Stromal cell of bone marrow (primary cell): ENCODE data around the gene PTPN6.
A peak's percentile ranks its signal among the peaks of the same experiment; 100 is the strongest.

ENCODE experiments used
- DNase-seq: peaks from one replicate; pipeline ENCODE4 v3.0.0-alpha.2; 2012; ENCODE audit warnings: low read depth

The PTPN6 gene

DNA sequence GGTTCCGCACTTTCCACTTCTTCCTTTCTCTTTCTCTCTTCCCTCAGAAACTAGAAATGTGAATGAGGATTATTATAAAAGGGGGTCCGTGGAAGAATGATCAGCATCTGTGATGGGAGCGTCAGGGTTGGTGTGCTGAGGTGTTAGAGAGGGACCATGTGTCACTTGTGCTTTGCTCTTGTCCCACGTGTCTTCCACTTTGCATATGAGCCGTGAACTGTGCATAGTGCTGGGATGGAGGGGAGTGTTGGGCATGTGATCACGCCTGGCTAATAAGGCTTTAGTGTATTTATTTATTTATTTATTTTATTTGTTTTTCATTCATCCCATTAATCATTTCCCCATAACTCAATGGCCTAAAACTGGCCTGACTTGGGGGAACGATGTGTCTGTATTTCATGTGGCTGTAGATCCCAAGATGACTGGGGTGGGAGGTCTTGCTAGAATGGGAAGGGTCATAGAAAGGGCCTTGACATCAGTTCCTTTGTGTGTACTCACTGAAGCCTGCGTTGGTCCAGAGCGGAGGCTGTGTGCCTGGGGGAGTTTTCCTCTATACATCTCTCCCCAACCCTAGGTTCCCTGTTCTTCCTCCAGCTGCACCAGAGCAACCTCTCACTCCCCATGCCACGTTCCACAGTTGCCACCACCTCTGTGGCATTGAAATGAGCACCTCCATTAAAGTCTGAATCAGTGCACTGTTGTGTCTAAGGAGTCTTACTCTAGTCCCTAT, 28.0 kb upstream of the PTPN6 start:
- no peak for DNase-seq

DNA sequence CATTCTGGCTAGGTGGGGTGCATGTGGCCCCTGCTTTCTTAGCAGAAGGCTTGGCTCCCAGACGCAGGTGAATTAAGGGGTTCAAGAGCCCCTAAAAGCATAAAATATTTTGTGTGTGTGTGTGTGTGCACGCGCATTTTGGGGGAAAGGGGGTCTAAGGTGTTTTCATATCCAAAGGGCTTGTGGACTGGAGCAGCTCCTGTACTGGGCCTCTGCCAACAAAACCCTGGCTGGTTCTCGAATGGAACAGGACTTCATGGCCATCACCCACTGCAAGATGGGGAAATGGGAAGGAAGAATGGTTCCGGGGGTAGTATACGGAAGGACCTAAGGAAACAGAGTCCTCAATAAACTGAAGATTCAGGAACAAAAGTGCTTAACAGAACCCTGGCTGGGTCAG, 27.3 kb upstream of the PTPN6 start:
- no peak for DNase-seq

DNA sequence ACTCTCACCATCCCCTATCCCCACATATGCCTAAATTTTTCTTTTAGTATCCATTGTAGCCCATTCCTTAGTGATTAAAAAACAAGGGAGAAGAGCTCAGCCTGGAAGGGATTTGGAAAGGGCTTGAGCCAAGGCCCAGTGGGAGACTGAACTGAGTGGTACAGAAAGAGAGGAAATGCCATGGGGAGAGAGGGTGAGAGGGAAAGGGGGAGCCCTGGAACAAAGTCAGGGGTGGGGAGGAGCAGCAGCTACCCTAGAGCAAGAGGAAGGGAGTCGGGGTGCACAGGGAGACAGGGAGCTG, 26.0 kb upstream of the PTPN6 start:
- no peak for DNase-seq

DNA sequence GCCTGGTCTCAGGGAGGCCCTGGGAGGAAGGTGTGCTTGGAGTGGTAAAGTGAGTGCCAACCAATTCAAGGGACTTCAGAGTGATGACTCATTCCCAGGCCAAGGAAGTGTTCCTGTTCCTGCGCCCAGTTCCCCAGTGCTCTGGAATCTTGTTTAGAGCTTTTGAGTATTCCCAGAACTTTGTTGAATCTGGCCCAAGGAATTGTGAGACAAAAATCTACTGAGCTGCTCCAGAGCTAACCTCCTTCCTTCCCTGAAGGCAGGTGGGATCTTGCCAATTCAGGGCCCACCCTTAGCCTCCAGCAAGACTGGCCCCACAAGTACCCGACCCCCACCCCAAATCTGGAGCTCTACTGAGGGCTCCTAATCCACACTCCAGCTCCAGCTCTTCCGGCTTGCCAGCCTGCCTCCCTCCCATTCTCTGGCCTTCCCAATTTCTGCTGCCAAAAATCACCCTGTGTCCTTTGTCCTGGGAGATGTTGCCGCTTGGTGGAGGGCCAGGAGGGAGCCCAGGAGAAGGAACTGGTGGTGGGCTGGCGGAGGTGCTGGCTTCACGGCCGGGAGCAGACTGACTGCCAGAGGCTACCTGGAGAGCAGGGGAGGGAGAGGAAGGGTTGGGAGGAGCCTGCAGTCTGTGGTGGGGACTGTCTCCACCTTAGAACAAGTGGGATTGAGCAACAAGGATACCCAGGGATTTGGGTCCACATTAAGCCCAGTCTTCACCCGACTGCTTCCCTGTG, 25.4 kb upstream of the PTPN6 start:
- DNase-seq, result peak; percentile 89

DNA sequence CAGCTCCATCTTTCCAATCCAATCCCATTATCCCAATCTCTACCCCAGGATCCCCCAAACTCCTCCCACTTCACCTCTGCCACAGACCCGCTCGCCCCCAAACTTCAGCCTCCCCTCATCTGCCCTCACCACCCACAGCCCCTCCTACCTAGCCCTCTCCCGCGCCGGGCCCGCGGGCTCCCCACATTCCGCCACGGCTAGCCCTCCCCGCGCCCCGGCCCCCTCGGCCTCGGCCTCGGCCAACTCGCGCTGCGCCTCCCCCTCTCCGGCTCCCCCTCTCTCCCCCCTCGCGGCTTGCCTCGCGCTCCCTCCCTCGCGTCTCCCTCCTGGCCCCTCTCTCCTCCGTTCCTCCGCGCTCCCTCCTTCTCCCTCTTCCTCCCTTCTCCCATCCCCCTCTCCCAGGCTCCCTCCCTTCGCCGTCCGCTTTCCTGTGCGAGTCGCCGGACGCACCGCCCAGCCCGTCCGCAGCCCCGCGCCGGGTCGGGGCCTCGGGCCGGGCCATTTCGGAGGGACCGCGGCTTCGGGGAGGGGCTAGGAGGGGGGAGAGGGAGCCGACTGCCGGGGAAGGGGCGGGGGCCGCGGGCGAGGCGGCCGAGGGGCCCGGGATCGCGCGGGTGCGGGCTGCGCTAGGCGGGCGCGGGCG, 23.7 kb upstream of the PTPN6 start, which contains the start of gene ATN1:
Gene ATN1, plus strand, starts transcription at position 581 of the 643 bp plus-strand sequence. CDS start 6,043 bp downstream, outside the sequence.
- DNase-seq, result peak; percentile 68

DNA sequence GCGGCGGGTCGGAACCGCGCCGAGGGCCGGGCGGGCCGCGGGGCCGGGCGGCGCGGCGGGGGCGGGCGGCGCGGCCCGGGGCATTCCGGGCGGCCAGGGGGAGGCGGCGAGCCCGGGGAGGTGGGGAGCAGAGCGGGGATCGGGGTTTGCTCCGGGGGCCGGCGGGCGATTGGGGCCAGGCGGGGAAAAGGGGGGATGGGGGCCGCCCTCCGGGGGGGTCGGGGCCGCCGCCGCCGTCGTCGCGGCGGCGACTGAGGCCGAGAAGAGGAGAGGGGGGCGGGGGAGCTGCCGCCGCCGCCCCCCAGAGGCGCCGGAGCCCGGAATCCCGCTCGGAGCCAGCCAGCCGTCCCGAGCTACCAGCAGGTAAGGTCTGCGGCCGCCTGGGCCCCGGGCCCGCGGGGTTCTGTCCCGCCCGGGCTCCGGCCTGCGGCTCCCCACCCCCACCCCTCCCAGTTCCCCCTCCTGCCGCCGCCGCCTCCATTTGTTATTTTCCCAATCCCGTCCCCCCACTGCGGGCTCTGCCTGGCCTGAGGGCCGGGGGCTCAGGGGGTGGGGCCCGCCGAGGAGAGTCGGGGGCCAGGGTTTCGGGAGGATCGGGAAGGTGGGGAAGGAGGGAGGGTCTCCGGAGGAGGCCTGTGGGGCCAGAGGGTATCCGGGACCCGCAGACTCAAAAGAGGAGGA, 23.0 kb upstream of the PTPN6 start:
- no peak for DNase-seq

DNA sequence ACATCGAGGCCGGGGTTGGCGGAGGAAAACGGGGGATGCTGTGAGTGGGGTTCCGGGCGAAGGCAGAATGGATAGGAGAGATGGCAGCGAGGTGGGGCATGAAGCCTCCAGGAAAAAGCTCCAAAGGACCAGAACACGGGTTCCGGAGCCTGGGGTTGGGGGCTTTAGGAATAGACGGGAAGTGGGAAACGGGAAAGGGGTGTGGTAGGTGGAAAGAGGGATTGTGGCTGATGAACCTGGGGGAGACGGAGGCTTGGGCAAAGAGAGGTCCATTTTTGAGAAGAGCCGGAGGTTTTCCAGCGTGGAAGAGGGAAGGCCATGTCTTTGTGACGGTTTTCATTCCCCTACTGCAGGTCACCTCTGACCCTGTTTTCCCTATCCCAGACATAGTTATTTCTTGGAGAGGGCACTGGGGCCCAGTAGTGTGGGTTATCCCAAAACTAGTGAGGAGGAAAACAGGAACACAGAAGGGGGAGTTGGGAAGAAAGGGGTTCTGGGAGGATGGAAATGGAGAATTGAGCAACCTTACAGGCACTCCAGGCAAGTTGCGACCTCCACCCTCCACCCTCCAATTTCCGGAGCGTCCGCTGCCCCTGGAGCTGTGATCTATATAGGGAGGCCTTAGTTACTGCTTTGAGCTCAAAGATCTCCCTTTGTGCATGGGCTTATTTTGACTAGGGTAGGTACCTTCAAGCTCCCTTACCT, 22.3 kb upstream of the PTPN6 start:
- DNase-seq, result no peak

DNA sequence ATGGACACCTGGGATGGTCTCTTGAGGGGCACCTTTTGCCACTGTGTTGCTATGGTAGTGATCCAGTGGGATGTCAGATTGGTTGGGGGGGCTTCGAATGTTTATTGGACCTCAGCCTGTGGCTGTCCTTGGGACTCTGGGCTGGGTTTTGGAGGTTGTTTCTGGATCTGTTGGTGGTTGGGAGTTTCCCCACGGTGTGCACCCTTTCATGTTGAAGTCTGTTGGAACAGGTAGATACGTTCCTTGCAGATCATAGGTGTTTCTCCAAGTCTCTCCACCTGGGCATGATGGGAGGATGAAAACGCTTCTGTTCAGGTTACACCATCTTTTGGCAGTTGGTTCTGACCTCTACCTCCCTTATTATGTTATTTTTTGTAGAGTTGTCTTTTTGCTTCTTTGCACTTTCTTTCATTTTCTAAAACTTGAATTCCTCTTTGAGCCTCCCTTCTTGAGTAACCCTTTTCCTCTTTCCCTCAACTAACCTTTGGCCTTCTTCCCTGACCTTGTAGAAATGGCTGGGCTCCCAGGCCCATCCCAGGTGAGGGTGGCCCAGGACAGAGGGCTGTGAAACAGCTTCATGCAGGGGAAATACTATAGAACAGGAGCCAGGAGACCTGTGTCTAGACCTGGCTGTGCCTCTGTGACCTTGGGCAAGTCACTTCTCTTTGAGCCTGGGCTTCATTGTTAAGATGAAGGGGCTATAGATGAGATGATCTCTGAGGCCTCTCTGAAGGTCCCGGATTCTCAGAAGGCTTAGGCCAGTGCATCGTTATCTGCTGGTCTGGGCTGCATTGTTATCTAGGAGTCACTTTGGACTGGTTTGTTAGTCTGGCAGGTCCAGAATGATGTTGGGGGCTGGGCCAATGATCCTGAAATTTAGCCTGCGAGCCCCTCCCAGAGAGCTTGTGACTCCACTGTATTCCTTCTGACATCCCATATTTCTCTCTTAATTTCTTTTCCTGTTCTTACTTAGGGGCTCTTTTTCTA, 21.4 kb upstream of the PTPN6 start:
- DNase-seq, result no peak

DNA sequence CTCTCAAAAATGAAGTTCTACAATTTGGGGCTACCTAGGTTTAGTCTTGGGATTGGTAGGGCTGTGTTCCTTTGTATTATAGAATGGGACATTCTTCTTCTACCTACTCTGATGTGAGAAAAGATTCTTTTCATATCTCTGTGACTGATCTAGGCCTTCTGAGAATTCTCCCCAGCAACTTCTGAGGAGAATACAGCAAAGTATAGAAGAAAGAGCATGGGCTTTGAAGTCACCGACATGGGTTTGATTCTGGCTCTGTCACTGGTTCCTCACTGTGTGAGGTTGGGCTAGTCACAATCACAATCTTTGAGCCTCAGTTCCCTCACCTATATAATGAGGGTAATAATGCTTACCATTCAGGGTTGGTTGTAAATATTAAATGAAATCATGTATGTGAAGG, 18.4 kb upstream of the PTPN6 start:
- no peak for DNase-seq

DNA sequence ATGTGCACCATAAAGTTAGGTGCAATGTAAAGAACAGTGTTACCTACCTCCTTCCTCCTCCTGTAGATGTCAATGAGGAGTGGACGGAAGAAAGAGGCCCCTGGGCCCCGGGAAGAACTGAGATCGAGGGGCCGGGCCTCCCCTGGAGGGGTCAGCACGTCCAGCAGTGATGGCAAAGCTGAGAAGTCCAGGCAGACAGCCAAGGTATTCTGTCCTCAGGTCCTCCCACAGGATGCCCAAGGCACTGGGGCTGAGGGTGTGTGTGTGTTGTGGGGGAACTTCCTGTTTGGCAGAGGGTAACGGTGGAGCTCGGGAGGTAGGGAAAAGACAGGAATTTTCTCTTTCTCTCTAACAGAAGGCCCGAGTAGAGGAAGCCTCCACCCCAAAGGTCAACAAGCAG, 17.0 kb upstream of the PTPN6 start:
- no peak for DNase-seq

DNA sequence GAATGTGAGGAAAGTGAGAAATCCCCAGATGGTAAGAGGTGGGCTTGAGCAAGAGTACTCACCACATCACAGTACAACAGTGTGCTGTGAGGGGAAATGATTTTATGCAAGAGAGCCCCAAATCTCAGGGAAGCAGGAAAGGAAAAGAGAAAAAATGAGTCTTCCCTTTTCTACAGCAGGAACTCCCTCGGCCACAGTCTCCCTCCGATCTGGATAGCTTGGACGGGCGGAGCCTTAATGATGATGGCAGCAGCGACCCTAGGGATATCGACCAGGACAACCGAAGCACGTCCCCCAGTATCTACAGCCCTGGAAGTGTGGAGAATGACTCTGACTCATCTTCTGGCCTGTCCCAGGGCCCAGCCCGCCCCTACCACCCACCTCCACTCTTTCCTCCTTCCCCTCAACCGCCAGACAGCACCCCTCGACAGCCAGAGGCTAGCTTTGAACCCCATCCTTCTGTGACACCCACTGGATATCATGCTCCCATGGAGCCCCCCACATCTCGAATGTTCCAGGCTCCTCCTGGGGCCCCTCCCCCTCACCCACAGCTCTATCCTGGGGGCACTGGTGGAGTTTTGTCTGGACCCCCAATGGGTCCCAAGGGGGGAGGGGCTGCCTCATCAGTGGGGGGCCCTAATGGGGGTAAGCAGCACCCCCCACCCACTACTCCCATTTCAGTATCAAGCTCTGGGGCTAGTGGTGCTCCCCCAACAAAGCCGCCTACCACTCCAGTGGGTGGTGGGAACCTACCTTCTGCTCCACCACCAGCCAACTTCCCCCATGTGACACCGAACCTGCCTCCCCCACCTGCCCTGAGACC, 15.6 kb upstream of the PTPN6 start:
- no peak for DNase-seq

DNA sequence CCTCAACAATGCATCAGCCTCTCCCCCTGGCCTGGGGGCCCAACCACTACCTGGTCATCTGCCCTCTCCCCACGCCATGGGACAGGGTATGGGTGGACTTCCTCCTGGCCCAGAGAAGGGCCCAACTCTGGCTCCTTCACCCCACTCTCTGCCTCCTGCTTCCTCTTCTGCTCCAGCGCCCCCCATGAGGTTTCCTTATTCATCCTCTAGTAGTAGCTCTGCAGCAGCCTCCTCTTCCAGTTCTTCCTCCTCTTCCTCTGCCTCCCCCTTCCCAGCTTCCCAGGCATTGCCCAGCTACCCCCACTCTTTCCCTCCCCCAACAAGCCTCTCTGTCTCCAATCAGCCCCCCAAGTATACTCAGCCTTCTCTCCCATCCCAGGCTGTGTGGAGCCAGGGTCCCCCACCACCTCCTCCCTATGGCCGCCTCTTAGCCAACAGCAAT, 14.9 kb upstream of the PTPN6 start:
- DNase-seq, result no peak

DNA sequence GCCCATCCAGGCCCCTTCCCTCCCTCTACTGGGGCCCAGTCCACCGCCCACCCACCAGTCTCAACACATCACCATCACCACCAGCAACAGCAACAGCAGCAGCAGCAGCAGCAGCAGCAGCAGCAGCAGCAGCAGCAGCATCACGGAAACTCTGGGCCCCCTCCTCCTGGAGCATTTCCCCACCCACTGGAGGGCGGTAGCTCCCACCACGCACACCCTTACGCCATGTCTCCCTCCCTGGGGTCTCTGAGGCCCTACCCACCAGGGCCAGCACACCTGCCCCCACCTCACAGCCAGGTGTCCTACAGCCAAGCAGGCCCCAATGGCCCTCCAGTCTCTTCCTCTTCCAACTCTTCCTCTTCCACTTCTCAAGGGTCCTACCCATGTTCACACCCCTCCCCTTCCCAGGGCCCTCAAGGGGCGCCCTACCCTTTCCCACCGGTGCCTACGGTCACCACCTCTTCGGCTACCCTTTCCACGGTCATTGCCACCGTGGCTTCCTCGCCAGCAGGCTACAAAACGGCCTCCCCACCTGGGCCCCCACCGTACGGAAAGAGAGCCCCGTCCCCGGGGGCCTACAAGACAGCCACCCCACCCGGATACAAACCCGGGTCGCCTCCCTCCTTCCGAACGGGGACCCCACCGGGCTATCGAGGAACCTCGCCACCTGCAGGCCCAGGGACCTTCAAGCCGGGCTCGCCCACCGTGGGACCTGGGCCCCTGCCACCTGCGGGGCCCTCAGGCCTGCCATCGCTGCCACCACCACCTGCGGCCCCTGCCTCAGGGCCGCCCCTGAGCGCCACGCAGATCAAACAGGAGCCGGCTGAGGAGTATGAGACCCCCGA, 14.3 kb upstream of the PTPN6 start:
- DNase-seq, result no peak

DNA sequence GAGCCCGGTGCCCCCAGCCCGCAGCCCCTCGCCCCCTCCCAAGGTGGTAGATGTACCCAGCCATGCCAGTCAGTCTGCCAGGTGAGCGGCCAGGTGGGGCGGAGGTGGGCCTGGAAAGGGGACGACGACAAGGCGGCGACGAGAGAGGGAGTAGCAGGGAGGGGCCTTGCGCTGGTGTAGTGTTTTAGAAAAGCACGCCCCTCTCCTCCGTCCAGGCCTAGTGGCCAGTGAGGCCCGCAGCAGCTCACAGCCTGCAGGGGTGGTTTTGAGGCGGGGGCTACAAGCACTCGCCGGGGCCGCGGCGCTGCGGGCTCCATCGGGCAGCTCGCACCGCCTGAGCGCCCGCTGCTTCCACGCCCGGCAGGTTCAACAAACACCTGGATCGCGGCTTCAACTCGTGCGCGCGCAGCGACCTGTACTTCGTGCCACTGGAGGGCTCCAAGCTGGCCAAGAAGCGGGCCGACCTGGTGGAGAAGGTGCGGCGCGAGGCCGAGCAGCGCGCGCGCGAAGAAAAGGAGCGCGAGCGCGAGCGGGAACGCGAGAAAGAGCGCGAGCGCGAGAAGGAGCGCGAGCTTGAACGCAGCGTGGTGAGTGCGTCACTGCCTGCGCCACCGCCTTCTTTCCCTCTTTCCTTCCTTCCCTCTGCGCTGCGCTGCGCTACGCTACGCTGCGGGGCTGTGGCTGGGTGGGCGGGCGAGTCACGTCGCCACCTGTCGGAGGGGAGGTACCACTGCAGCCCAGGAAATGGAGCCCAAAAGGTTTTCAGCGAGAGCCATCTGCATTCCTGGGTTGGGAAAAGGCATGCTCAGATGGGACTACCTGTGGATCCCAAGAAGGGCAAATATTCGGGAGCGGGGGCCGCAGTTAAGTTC, 13.4 kb upstream of the PTPN6 start:
- DNase-seq, result peak; percentile 84

DNA sequence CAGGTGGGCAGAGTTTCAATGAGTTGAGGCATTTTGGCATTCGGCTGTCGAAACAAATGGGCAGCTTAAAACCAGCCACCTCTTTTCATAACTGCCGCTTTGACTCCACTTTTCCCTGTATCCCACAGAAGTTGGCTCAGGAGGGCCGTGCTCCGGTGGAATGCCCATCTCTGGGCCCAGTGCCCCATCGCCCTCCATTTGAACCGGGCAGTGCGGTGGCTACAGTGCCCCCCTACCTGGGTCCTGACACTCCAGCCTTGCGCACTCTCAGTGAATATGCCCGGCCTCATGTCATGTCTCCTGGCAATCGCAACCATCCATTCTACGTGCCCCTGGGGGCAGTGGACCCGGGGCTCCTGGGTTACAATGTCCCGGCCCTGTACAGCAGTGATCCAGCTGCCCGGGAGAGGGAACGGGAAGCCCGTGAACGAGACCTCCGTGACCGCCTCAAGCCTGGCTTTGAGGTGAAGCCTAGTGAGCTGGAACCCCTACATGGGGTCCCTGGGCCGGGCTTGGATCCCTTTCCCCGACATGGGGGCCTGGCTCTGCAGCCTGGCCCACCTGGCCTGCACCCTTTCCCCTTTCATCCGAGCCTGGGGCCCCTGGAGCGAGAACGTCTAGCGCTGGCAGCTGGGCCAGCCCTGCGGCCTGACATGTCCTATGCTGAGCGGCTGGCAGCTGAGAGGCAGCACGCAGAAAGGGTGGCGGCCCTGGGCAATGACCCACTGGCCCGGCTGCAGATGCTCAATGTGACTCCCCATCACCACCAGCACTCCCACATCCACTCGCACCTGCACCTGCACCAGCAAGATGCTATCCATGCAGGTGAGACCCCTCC, 12.6 kb upstream of the PTPN6 start:
- DNase-seq, result no peak

DNA sequence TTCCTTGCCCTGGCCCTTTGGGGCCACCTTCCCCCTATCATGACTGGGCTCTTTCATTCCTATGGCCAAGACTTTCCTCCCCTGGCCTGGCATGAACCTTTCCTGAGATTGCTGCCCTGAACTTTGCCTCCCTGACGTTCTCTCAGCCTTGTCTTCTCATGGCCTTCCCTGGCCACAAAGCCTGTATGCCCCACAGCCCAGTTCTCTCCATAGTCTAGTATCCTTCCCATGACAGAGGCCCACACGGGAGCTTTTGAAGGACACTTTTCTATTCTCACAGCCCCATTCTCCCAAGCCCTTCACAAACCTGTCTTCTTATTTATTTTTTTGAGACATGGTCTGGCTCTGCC, 12.0 kb upstream of the PTPN6 start:
- no peak for DNase-seq

DNA sequence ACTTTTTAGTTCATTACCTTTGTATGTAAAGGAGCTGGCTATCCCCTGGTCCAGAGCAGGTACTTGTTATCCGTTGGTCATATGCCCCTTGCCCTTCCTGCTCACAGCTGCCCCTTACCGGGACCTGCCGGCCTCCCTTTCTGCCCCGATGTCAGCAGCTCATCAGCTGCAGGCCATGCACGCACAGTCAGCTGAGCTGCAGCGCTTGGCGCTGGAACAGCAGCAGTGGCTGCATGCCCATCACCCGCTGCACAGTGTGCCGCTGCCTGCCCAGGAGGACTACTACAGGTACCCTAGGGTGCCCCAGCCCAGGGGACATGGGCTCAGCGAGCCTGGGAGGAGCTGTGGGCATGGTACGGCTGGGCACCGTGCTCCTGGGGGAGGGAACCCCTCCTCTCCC, 9.9 kb upstream of the PTPN6 start:
- no peak for DNase-seq
